Skeletal muscle satellite cell (primary cell): Measurements from ENCODE around the gene ETFB. TPM values are rescaled to one million over a fixed set of nuclear protein-coding genes. Genes with fewer than 3 reads are reported as not detected.
"Not testable (repeated sequence)": the region's sequence is repeated elsewhere in the genome, so short reads cannot be mapped to it uniquely, and the experiment has no call there.

ENCODE experiments used
- H3K27me3 ChIP-seq: 2 replicates; pipeline ENCODE4 v1.7.0; 2013; ENCODE audit warnings: low read length; ENCODE audit not compliant: control insufficient read depth, insufficient read depth
- H3K36me3 ChIP-seq: 2 replicates; pipeline ENCODE4 v1.7.0; 2013; ENCODE audit warnings: mild to moderate bottlenecking, control low read depth, low read length; ENCODE audit not compliant: insufficient read depth
- H3K4me1 ChIP-seq: 2 replicates; pipeline ENCODE4 v1.7.0; 2013; ENCODE audit warnings: low read length; ENCODE audit not compliant: control insufficient read depth, insufficient read depth
- H3K4me2 ChIP-seq: 2 replicates; pipeline ENCODE4 v1.7.0; 2013; ENCODE audit warnings: mild to moderate bottlenecking, low read length
- H3K4me3 ChIP-seq: 2 replicates; pipeline ENCODE4 v1.7.0; 2013; ENCODE audit warnings: low read length
- H3K9ac ChIP-seq: 2 replicates; pipeline ENCODE4 v1.7.0; 2013; ENCODE audit warnings: mild to moderate bottlenecking, low read depth, low read length, moderate library complexity
- H3K9me3 ChIP-seq: replicated peaks from 2 replicates; pipeline ENCODE4 v1.7.0; 2013; ENCODE audit warnings: mild to moderate bottlenecking, control low read depth, low read length
- total RNA-seq: library from RNA; depleted of rRNA; stranded (reverse); fragments of >200 nt; gene quantifications from 2 replicates; pipeline ENCODE4 v1.2.3, GENCODE V29; 2012; rRNA removed

ETFB gene
- 191 and 230 TPM in 2 replicates for total RNA-seq

DNA sequence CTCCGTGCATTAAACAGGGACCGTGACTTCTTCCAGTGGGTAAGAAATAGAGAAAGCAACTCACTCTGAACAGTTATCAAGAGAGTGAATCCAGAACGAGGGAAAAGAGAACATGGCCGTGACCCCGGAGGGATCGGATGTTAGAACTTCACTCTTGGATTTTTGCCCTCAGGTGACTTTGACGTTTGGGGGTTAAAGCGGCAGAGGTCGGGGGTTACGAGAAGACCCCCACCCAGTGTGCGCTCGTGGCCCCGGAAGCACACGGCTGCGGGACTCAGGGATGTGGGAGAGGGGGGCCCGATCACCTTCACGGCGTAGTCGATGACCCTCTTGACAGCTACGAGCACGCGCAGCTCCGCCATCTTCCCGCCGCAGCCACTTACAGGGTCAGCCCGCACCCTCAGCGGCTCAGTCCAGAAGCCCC is at the start of gene ETFB:
Gene ETFB (minus strand): TSS at position 424 of the 424 bp plus-strand sequence. CDS start 62 bp downstream, at position 362.
- H3K9me3 ChIP-seq: no peaks in the 10 kb centered on the region
- peak within 1 kb of the TSS; percentile 98 for H3K4me2 ChIP-seq
- H3K27me3 ChIP-seq: no peaks in the 10 kb centered on the region
- H3K9ac ChIP-seq: peak within 1 kb of the TSS; percentile 96
- peak within 1 kb of the TSS; percentile 92 for H3K4me3 ChIP-seq
- H3K36me3 ChIP-seq: no peaks in the 10 kb centered on the region
- H3K4me1 ChIP-seq: peaks cover 36% of the 10 kb centered on the region

DNA sequence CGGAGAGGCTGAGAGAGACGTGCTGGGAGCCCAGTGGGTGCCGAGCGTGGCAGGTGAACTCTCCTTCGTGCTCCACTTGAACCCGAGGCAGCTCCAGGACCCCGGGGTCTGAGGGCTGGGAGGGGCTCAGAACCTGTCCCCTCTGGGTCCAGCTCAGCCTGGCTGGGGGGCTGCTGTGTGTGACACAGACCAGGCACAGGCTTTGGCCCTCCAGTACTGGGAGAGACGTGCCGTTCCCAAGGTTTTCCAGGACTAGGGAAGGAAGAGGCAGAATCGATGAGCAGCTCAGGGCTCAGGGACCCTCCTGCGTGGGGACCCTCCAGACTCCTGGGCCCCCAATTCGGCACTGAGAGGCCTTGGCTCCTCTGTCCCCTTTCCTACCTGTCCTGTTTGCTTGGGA is 49.0 kb upstream of the ETFB start:
- no peak overlapping the region for H3K4me3 ChIP-seq
- no peak overlapping the region for H3K9ac ChIP-seq
- H3K27me3 ChIP-seq: no peaks in the 10 kb centered on the region
- H3K4me2 ChIP-seq: no peak overlapping the region
- H3K4me1 ChIP-seq: no peaks in the 10 kb centered on the region
- H3K36me3 ChIP-seq: no peaks in the 10 kb centered on the region
- no peaks in the 10 kb centered on the region for H3K9me3 ChIP-seq

DNA sequence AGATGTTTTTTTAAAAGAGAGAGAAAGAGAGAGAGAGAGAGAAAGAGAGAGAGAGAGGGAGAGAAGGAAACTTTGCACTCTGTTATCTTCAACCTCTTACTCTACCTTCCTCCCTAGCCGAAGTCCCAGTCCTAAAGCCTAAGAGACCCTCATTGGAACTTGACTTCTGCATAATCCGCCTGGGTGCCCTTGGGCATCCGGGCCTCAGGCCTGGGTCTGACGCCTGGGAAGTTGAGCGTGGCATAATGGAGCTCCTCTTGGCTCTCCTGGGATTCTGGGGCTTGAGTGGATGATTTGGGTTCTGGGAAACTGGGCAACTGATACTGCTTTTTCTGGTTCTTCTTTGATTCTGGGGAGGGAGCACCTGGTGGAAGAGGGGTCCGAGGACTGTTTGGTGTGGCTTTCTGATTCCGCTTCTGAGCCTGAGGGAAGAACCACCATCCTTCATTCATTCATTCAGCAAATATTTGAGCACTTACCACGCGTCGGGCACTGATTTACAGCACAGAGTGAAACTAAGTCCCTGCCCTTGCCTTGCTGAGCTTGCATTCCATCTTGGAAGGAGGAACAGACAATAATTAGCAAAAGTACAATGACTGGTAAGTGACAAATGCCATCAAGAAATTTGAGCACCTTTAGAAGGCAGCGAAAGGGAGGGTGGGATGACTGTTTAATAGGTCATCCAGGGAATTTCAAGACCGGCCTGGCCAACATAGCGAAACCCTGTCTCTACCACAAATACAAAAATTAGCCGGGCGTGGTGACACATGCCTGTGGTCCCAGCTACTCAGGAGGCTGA is 45.0 kb upstream of the ETFB start:
- Histone ChIP-seq H3K4me1 (no peaks in the 10 kb centered on the region), H3K36me3 (no peaks in the 10 kb centered on the region), H3K9me3 (no peaks in the 10 kb centered on the region), H3K4me2 (no peak overlapping the region), H3K9ac (no peak overlapping the region), H3K4me3 (no peak overlapping the region), H3K27me3 (no peaks in the 10 kb centered on the region)

- H3K4me3 ChIP-seq: no peak overlapping the region
- H3K4me2 ChIP-seq: no peak overlapping the region
- H3K36me3 ChIP-seq: no peaks in the 10 kb centered on the region
- H3K27me3 ChIP-seq: no peaks in the 10 kb centered on the region
- H3K4me1 ChIP-seq: no peaks in the 10 kb centered on the region
- H3K9me3 ChIP-seq: no peaks in the 10 kb centered on the region
- H3K9ac ChIP-seq: no peak overlapping the region
Observed at GRCh38 chr19:51407511-51408131, 41.4 kb upstream of the ETFB start.

DNA sequence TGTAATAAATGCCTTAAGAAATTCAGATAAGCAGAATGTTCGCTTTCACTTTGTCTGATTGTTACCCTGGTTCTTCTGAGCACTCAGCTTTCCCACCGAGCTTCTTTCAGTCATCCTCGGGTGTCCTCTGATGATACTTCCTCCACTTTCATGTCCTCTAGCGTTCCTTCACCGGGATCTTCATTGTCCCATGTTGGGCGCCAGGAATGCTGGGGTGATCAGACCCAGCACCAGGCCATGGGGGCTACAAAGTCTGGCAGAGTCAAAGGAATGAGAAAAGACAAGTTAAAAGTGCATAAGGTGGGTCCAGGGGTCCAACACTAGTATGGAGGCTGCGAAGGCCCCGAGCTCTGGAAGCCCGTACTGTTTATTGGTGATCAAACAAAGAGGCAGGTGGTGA is 35.9 kb upstream of the ETFB start:
- Histone ChIP-seq H3K4me1 (no peaks in the 10 kb centered on the region), H3K27me3 (no peaks in the 10 kb centered on the region), H3K4me3 (no peak overlapping the region), H3K4me2 (no peak overlapping the region), H3K9me3 (no peaks in the 10 kb centered on the region), H3K9ac (no peak overlapping the region), H3K36me3 (no peaks in the 10 kb centered on the region)

DNA sequence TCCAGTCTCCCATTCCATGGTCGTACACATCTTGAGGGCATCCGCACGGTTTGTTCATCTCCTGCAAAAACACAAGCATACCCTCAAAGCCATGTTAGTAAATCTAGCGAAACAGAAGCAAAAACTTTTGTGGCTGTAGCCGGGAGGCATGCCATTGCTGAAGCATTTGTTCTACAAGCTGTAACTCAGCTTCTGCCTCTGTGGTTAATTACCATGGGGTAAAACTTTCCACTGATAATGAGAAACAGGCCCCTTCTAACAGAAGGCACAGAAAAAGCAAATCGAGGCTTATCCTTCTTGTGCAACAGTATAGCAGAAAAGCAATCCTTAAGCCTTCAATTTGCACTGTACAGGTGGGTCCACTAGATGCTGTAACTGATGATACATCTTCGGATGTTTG is 33.7 kb upstream of the ETFB start:
- not testable (repeated sequence) for H3K4me3 ChIP-seq, H3K4me1 ChIP-seq

DNA sequence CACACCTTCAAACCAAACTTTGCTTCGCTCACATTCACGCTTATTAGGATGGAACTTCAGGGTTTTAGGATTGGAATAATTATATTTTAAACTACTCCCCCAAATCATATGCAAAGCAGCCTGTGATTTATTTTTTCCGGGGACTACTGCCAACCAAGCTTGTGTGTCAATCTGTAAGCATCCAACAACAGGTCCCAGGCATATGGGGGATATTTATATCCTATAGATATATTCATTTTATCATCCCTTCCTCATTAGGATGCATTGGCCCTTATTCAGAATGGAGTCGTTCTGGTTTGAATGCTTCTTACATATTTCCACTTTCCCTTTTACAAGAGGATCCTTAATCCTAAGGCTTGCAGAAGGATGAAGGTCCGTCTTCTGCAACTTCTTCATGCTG is 33.0 kb upstream of the ETFB start:
- H3K4me2 ChIP-seq: no peak overlapping the region
- H3K36me3 ChIP-seq: no peaks in the 10 kb centered on the region
- H3K4me1 ChIP-seq: peaks cover 6% of the 10 kb centered on the region
- no peak overlapping the region for H3K4me3 ChIP-seq
- H3K27me3 ChIP-seq: no peaks in the 10 kb centered on the region
- H3K9me3 ChIP-seq: no peaks in the 10 kb centered on the region
- no peak overlapping the region for H3K9ac ChIP-seq

More for the DNA sequence above, 33.7 kb upstream of the ETFB start:
- H3K36me3 ChIP-seq, H3K9ac ChIP-seq, H3K4me2 ChIP-seq, H3K27me3 ChIP-seq, H3K9me3 ChIP-seq: not testable (repeated sequence)

DNA sequence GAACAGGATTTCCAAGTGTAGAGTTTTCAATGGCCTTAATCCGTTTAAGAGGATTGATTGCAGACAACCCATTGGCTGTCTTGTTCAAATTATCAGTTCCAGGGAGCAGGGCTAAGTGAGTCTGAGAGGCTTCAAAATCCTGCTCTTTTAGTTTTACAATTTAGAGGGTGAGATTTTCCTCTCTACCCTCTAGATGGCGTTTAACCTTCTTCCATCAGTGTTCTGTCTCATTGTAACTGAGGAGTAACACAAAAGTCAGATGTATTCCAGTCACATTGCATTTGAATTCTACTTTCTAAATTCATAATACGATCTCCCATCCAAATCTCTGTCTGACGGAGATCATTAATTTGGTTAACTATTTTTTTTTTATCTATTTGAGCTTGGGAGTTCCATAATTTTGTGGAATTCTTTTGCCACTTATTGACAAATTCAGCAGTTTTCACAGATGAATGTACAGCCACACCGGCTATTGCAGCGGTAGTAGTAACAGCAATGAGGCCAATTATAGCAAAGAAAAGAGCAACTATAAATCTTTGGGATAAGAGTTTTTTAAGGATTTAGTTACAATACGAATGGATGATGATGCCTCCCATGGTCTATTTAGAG is 32.0 kb upstream of the ETFB start:
- Histone ChIP-seq H3K9me3 (no peaks in the 10 kb centered on the region), H3K9ac (no peak overlapping the region), H3K4me2 (no peak overlapping the region), H3K4me1 (peaks cover 6% of the 10 kb centered on the region), H3K4me3 (no peak overlapping the region), H3K36me3 (no peaks in the 10 kb centered on the region), H3K27me3 (no peaks in the 10 kb centered on the region)

DNA sequence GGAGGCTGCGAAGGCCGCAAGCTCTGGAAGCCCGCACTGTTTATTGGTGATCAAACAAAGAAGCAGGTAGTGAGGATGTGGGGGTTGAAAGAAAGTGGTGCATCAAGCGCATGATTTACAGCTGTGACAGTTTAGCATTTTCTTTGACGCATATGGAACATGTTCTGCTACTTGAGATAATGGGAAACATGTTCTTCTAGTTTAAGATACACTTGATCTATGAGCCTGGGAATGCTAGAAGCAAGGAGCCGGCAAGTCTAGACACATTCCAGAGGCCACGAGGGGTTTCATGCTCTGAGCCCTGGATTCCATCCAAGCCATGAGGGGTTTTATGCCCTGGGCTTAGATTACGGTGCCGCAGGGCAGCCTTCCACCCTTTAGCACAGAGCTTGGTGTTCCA is 31.3 kb upstream of the ETFB start:
- H3K36me3 ChIP-seq, H3K4me1 ChIP-seq, H3K27me3 ChIP-seq: not testable (repeated sequence)

DNA sequence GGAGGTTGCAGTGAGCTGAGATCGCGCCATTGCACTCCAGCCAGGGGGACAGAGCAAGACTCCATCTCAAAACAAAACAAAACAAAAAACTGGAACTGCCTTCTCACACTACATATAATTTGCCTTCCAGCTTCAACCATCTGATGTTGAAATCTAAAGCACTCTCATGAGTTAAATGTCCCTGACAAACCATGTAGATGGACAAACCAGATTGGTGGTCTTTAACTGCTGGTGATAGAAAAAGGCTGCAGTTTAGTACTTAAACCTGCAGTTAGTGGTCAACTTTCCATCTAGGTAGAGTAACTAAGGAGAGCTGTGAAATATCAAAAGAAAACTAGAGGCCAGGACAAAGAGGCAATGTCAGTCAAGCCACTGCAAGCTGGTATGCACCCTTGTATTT is 30.0 kb upstream of the ETFB start:
- H3K4me3 ChIP-seq: no peak overlapping the region
- no peaks in the 10 kb centered on the region for H3K9me3 ChIP-seq
- H3K9ac ChIP-seq: no peak overlapping the region
- H3K36me3 ChIP-seq: no peaks in the 10 kb centered on the region
- no peak overlapping the region for H3K4me2 ChIP-seq
- peaks cover 6% of the 10 kb centered on the region for H3K4me1 ChIP-seq
- no peaks in the 10 kb centered on the region for H3K27me3 ChIP-seq

More for the DNA sequence above, 31.3 kb upstream of the ETFB start:
- not testable (repeated sequence) for H3K9ac ChIP-seq, H3K4me2 ChIP-seq, H3K4me3 ChIP-seq, H3K9me3 ChIP-seq

DNA sequence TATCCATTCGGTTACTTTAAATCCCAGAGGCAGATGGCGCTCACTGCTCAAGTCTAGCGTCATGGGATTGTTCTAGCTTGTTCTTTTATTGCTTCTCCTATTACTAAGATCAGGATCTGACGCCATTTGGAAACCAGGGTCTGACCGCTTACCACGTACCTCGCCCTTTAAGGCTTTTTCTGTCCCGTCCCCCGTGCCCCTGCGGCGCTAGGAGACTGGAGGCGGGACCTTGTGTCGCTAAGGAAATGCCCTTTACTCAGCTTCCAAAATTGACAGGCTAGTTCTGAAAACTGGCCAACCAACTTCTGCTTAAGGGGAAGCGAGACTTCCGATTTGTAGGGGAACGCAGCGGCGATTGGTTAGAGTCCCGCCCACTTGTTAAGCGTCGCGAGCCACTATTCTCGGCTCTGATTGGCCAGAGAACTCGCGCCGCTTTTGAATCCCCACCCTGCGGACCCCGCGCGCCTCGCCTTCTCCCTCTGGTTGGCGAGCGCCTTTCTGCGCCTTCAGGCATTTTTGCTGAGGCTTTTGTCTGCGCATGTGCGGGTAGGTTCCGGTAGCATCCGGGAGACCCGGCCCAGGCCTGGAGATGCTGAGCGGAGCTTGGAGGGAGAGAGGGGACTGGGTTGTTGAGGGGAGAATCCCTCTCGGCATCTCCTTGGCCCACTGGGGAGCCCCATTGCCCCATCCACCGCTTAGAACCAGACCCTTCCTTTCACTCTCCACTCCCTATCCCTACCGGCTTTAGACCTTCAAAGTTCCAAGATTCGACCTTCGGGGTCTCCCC is 28.1 kb upstream of the ETFB start:
- Histone ChIP-seq H3K4me1 (peaks cover 6% of the 10 kb centered on the region), H3K4me3 (peak overlapping the region; percentile 69), H3K27me3 (no peaks in the 10 kb centered on the region), H3K9me3 (no peaks in the 10 kb centered on the region), H3K36me3 (no peaks in the 10 kb centered on the region), H3K9ac (peak overlapping the region; percentile 79), H3K4me2 (peak overlapping the region; percentile 78)
